Adrenal gland (tissue), 12 donors: ENCODE data around the gene PZP. TPM values are rescaled to one million over a fixed set of nuclear protein-coding genes. Genes with fewer than 3 reads are reported as not detected.

Experiments
- DNase-seq, 7 donors: peaks; one replicate each; pipeline ENCODE4 v3.0.0-alpha.2; 2019 to 2020
- H3K27ac ChIP-seq, 5 donors: fragments of 200-600 bp; sonication (generic) in 4 of 5; 1 replicate in 3 of 5; 2 replicates in 2 of 5; pipeline versions ENCODE4 v1.5.1 to v1.8.0; 2016 to 2020; ENCODE audit warnings: mild to moderate bottlenecking in 1 of 5
- H3K27me3 ChIP-seq: fragments of 200-600 bp; 2 replicates; pipeline ENCODE4 v1.8.0; 2021
- H3K36me3 ChIP-seq, 2 donors: fragments of 200-600 bp; replicated peaks in 1 of 2; 1 replicate in 1 of 2; 2 replicates in 1 of 2; pipeline versions ENCODE4 v1.5.1 to v1.8.0; 2018 to 2022
- H3K4me1 ChIP-seq, 2 donors: fragments of 200-600 bp; replicated peaks in 1 of 2; 1 replicate in 1 of 2; 2 replicates in 1 of 2; pipeline versions ENCODE4 v1.5.1 to v1.8.0; 2018 to 2021
- H3K4me3 ChIP-seq, 4 donors: fragments of 200-600 bp; sonication (generic) in 3 of 4; one replicate each; pipeline ENCODE4 v1.5.1; 2016 to 2018
- H3K9me3 ChIP-seq, 3 donors: fragments of 200-600 bp; sonication (generic) in 1 of 3; replicated peaks in 1 of 3; 1 replicate in 2 of 3; 2 replicates in 1 of 3; pipeline versions ENCODE4 v1.5.1 to v1.8.0; 2016 to 2021
- POLR2A ChIP-seq, 2 donors: fragments of 450-650 bp; IDR thresholded peaks; one replicate each; pipeline ENCODE4 v1.6.1; 2017; ENCODE audit warnings: antibody characterized with exemption in 2 of 2, mild to moderate bottlenecking in 2 of 2, moderate library complexity in 1 of 2
- WGBS, 4 donors: extraction: QIAGEN DNeasy Blood & Tissue Kit in 2 of 4; methylation state at CpG; one replicate each; pipeline versions ENCODE4 v1.1.5 to v1.1.7; 2013 to 2017; 5-methylcytosine and 5-hydroxymethylcytosine counted together
- intact Hi-C, 2 donors: fragments of 100-400 bp; cut with DNase I; formaldehyde crosslinking; loops; one replicate each; pipeline versions ENCODE4 v1.14.1 to v1.15.0; 2022 to 2023
- polyA plus RNA-seq, 3 donors: library from polyadenylated mRNA; stranded (reverse); fragments of 200-250 nt in 2 of 3; fragments of 350-450 nt in 1 of 3; fragmentation: Illumina TruSeq in 1 of 3; extraction: RNeasy Lipid Tissue Mini Kit (QIAGEN cat#74804) in 1 of 3; gene quantifications; one replicate each; pipeline ENCODE4 v1.2.3, GENCODE V29; 2013 to 2014
- total RNA-seq, 9 donors: library from RNA; depleted of rRNA in 4 of 9; stranded (reverse); fragments of >200 nt in 4 of 9; fragments of 120-200 nt in 1 of 9; fragmentation: NEBNext Ultra II Directional in 1 of 9; extraction: Animal tissue kit (Norgen Biotek cat#: 25700) in 1 of 9; gene quantifications; one replicate each; pipeline versions ENCODE4 v1.1.0 to v1.2.4, GENCODE V29; 2013 to 2023
- TF ChIP-seq, protein P1 (sequence below), 6 experiments: fragments of 450-650 bp in 4 of 6; fragments of 200-600 bp in 2 of 6; sonication (generic) in 1 of 6; IDR thresholded peaks; 1 replicate in 5 of 6; 2 replicates in 1 of 6; pipeline versions ENCODE4 v1.5.1 to v1.8.0; 2016 to 2021; ENCODE audit warnings: antibody characterized with exemption in 6 of 6, mild to moderate bottlenecking in 2 of 6, moderate library complexity in 1 of 6
- donor health status: healthy with polysubstance abuse.
- donor health status: Bipolar disorder and iron deficiency.
- donor health status: DM: yes; HTN: yes; CAD: no.
- donor health status: DM: no; HTN: no; CAD: no.
- donor health status: DM: no; HTN: no; CAD: no.
- donor health status: DM: yes; HTN: yes; CAD: no.

Gene PZP
- total and polyA plus RNA-seq, 12 donors = 0.08 to 0.95 (median 0.35) TPM; not detected in 2

DNA sequence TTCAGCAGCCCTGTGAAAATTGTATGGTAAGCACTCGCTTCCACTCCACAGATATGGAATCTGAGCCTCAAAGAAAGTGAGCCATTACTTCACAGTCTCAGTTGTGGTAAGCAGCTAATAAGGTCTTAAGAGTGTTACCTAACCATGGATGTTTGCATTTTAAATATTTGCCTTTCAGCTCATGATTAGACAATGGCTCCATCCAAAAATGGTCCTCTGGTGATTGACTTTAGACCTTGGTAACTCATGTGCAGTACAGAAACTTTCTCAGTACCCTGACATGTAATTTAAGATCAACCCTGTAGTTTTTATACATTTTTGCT, 94.2 kb downstream of the PZP start:
- TF ChIP-seq POLR2A (IDR thresholded peaks at IDR 0.05) = no peak
- TF ChIP-seq, protein P1, sequence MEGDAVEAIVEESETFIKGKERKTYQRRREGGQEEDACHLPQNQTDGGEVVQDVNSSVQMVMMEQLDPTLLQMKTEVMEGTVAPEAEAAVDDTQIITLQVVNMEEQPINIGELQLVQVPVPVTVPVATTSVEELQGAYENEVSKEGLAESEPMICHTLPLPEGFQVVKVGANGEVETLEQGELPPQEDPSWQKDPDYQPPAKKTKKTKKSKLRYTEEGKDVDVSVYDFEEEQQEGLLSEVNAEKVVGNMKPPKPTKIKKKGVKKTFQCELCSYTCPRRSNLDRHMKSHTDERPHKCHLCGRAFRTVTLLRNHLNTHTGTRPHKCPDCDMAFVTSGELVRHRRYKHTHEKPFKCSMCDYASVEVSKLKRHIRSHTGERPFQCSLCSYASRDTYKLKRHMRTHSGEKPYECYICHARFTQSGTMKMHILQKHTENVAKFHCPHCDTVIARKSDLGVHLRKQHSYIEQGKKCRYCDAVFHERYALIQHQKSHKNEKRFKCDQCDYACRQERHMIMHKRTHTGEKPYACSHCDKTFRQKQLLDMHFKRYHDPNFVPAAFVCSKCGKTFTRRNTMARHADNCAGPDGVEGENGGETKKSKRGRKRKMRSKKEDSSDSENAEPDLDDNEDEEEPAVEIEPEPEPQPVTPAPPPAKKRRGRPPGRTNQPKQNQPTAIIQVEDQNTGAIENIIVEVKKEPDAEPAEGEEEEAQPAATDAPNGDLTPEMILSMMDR (IDR thresholded peaks at IDR 0.05) = no peak
- DNase-seq = no peak
- Histone ChIP-seq H3K36me3 (peaks cover 0 to 18% of the 10 kb centered on the region in 2 donors), H3K27me3 (no peaks in the 10 kb centered on the region), H3K4me1 (peaks cover 0 to 24% of the 10 kb centered on the region in 2 donors), H3K4me3 (peak overlapping the region in 1 of 4 donors; percentile 56), H3K9me3 (no peaks in the 10 kb centered on the region), H3K27ac (no peak overlapping the region)
- WGBS, 4 donors = 71 to 92% (median 78%) methylated on average over 1 of the region's 1 CpG
- intact Hi-C loops = no loop called here

DNA sequence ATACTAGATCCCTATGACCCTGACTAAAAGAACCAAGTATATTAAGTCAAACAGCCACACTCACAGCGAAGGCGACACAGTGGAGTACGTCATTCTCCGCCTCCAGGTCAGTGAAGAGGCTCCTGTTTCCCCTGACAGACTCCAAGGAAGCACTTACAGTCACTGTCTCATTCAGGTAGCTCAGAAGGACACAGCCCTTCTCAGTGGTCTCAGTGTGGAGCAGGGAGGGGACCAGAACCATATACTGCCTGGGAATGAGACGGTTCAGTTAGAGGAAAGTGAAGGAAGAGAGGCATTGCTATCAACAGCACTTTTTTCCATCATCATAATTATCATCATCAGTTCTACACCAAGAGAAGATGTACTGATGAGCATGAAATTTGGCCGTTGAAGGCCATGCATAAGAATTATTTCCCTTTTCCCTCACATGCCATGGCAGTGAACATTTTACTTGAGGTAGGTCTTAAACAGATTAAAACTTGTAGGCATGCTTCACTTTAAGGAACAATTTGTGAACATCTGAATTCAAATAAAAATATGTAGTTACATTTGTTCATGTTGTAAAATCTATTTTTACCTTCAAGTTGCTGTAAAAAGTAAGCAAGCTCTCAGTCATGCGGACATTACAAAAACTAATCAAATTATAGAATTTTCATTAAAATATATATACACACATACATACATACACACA, 94.8 kb downstream of the PZP start:
- no peaks in the 10 kb centered on the region for H3K9me3 ChIP-seq
- H3K27ac ChIP-seq = peak overlapping the region in 1 of 5 donors; percentile 31
- TF ChIP-seq POLR2A (IDR thresholded peaks at IDR 0.05) = no peak
- TF ChIP-seq, protein P1 (IDR thresholded peaks at IDR 0.05) = no peak
- intact Hi-C loops = no loop called here
- 75 to 88% (median 81%) methylated on average over 7 of the region's 7 CpGs for WGBS, 4 donors
- peak overlapping the region in 1 of 4 donors; percentile 56 for H3K4me3 ChIP-seq
- peaks cover 0 to 23% of the 10 kb centered on the region in 2 donors for H3K36me3 ChIP-seq
- H3K27me3 ChIP-seq = no peaks in the 10 kb centered on the region
- no peak for DNase-seq
- peaks cover 0 to 19% of the 10 kb centered on the region in 2 donors for H3K4me1 ChIP-seq

DNA sequence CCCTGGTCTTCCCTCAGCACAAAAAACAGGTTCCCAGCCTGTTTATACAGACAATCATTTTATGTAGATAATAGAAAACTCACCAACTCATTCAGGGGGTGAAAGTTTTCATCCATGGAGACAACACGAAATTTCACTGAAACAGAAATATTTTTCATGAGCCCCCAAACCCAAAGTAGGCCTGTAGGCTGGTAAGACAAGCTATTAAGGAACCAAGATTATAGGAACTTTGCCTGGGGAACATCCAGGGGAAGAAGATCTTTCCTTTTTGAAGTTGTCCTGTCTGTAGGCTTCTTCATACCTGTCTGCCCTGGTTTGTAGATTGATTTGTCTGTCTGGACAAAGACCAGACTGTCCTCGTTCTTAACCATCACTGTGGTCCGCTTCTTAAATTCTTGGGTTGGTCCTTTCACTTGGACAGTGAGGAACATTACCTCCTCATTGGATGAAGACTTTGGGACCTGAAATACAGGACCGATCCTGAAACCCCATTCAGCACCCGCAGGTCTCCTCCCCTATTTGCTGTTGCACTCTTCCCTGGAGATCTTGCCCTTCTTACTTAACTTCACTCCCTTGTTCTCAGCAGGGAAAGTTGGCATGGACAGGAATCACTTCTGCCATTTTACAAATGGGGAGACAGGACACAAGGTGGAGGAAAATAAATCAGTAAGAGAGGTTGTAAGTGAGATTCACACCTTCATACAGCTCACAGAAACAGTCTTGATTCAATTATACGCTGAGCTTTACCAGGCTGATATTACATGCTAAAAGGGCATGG, 95.9 kb downstream of the PZP start:
- intact Hi-C loops = no loop called here
- TF ChIP-seq, protein P1 (IDR thresholded peaks at IDR 0.05) = no peak
- no peak for TF ChIP-seq POLR2A (IDR thresholded peaks at IDR 0.05)
- Histone ChIP-seq H3K9me3 (no peaks in the 10 kb centered on the region), H3K4me1 (peaks cover 0 to 10% of the 10 kb centered on the region in 2 donors), H3K36me3 (peaks cover 0 to 26% of the 10 kb centered on the region in 2 donors), H3K27ac (peak overlapping the region in 1 of 5 donors; percentile 1), H3K4me3 (peak overlapping the region in 1 of 4 donors; percentile 56), H3K27me3 (no peaks in the 10 kb centered on the region)
- DNase-seq = no peak
- 86 to 91% (median 87%) methylated on average over 6 of the region's 6 CpGs for WGBS, 4 donors

DNA sequence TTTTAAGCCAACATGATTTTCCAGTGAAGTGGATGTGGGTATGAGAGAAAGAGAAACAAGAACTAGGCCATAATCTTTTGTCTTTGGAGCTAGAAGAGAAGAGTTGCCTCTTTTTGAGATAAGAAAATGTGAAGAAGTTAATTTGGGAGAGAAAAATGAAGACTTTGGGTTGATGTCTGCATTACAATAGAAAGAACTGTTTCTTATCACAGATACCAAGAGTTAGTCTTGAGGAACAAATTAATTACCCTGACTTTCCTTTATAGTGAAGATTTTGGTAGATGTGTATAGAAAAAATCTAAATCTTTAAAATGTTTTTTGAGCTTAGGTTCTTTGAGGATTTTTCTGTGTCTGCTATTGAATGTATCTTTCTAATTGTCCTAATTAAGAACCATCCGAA, 96.7 kb downstream of the PZP start:
- peaks cover 0 to 2% of the 10 kb centered on the region in 2 donors for H3K4me1 ChIP-seq
- intact Hi-C loops = no loop called here
- H3K9me3 ChIP-seq = no peaks in the 10 kb centered on the region
- no peak overlapping the region for H3K4me3 ChIP-seq
- H3K36me3 ChIP-seq = peaks cover 0 to 28% of the 10 kb centered on the region in 2 donors
- no peak overlapping the region for H3K27ac ChIP-seq
- 78 to 86% (median 83%) methylated on average over 1 of the region's 1 CpG for WGBS, 4 donors
- DNase-seq = no peak
- H3K27me3 ChIP-seq = no peaks in the 10 kb centered on the region
- TF ChIP-seq, protein P1 (IDR thresholded peaks at IDR 0.05) = no peak
- TF ChIP-seq POLR2A (IDR thresholded peaks at IDR 0.05) = no peak
